Ectodermal cell (in vitro differentiated cells): ENCODE results near the gene ENPP4. TPM values are rescaled to one million over a fixed set of nuclear protein-coding genes. Genes with fewer than 3 reads are reported as not detected.
"Not testable (repeated sequence)": the region's sequence is repeated elsewhere in the genome, so short reads cannot be mapped to it uniquely, and the experiment has no call there.

Experiments
- H3K27ac ChIP-seq: 2 replicates; pipeline ENCODE4 v1.7.0; 2013; ENCODE audit warnings: mild to moderate bottlenecking, low read depth, low read length; ENCODE audit not compliant: insufficient read depth, poor library complexity, severe bottlenecking
- H3K27me3 ChIP-seq: 2 replicates; pipeline ENCODE4 v1.7.0; 2013; ENCODE audit warnings: mild to moderate bottlenecking, low read length; ENCODE audit not compliant: insufficient read depth, control insufficient read depth, poor library complexity, severe bottlenecking
- H3K36me3 ChIP-seq: one replicate; pipeline ENCODE4 v1.7.0; 2013; ENCODE audit warnings: low read length; ENCODE audit not compliant: control insufficient read depth, insufficient read depth
- H3K4me1 ChIP-seq: one replicate; pipeline ENCODE4 v1.7.0; 2013; ENCODE audit warnings: low read length; ENCODE audit not compliant: control insufficient read depth, insufficient read depth
- H3K4me3 ChIP-seq: 2 replicates; pipeline ENCODE4 v1.7.0; 2013; ENCODE audit warnings: low read depth, low read length, control low read depth; ENCODE audit not compliant: insufficient read depth
- H3K9me3 ChIP-seq: 2 replicates; pipeline ENCODE4 v1.7.0; 2013; ENCODE audit warnings: mild to moderate bottlenecking, low read length, moderate library complexity; ENCODE audit not compliant: control insufficient read depth
- WGBS, 2 experiments: methylation state at CpG; one replicate each; pipeline ENCODE4 v1.1.7; 2013; ENCODE audit warnings: missing lambda C conversion rate in 2 of 2; 5-methylcytosine and 5-hydroxymethylcytosine counted together
- polyA plus RNA-seq, 4 experiments: library from polyadenylated mRNA; stranded (reverse); fragments of 50-300 nt; gene quantifications; one replicate each; pipeline ENCODE4 v1.2.3, GENCODE V29; 2013

Gene ENPP4, protein sequence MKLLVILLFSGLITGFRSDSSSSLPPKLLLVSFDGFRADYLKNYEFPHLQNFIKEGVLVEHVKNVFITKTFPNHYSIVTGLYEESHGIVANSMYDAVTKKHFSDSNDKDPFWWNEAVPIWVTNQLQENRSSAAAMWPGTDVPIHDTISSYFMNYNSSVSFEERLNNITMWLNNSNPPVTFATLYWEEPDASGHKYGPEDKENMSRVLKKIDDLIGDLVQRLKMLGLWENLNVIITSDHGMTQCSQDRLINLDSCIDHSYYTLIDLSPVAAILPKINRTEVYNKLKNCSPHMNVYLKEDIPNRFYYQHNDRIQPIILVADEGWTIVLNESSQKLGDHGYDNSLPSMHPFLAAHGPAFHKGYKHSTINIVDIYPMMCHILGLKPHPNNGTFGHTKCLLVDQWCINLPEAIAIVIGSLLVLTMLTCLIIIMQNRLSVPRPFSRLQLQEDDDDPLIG
- 9.8 TPM for polyA plus RNA-seq (2013, experiment 1 of 4)
- 10.4 TPM for polyA plus RNA-seq (2013, experiment 2 of 4)
- polyA plus RNA-seq (2013, experiment 3 of 4): 10.6 TPM
- 10.1 TPM for polyA plus RNA-seq (2013, experiment 4 of 4)

DNA sequence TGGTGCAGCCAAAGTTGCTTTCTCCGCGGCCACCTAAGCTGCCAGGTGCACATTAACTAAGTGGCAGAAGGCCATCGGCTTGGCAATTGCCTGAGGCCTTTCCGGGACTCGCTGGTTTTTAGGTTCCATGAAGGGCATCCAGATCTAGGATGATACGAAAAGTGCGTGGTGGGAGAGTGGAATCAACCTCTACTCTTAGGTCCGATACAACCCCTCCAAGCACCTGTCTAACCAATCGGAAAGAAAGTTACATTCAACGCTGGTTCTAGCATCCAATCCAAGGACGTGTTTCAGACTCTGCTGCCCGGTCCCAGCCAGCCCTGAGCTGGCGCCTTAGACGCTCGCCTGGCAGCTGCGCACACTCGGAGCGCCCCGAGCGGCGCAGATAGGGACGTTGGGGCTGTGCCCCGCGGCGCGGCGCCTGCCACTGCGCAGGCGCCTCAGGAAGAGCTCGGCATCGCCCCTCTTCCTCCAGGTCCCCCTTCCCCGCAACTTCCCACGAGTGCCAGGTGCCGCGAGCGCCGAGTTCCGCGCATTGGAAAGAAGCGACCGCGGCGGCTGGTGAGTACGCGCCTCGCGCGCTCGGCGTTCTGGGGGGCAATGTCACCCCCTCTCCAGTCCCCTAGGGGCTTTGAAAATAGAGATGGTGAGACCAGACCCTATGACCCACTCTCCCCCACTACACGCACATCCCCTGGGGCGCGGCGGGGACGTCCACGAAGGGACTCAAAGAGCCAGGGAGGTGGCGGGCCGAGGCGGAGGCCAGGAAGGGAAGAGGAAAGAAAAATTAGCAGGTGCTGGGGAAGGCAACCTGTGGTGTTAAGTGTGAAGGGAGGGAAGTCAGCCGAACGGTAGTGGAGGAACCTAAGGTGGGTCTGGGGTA lies at the start of gene ENPP4:
TSS of gene ENPP4 (plus strand) at position 361 of the 883 bp plus-strand sequence. CDS start 9,595 bp downstream, outside the sequence.
- Histone ChIP-seq H3K27me3 (peaks cover 10% of the 10 kb centered on the region), H3K27ac (no peak within 1 kb of the TSS), H3K4me1 (no peaks in the 10 kb centered on the region), H3K4me3 (peak within 1 kb of the TSS; percentile 79), H3K9me3 (no peaks in the 10 kb centered on the region), H3K36me3 (no peaks in the 10 kb centered on the region)
- WGBS, 2 experiments: 0 to 1% methylated on average over 60 to 61 of the region's 61 CpGs

DNA sequence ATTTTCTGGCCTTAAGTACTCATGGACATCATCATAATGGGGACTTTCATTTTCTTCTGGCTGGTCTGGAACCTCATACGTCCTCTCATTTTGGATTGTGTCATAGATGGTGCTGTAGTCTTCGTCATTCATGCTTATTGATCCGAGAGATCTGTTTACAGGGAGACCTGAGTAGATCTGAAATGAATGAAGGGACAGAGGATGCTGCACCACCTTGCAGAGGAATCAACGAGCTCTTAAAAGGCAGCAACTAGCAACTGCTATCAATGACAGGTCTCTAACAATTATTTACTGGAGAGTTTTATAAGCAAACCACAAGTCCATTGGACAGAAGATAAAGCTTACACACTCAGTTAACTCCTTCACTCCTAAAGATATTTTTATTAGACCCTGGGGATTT lies 49.7 kb upstream of the ENPP4 start:
- no peak overlapping the region for H3K27ac ChIP-seq
- H3K36me3 ChIP-seq: no peaks in the 10 kb centered on the region
- H3K4me1 ChIP-seq: no peaks in the 10 kb centered on the region
- WGBS, 2 experiments: 87 to 94% methylated on average over 4 of the region's 4 CpGs
- no peaks in the 10 kb centered on the region for H3K9me3 ChIP-seq
- H3K4me3 ChIP-seq: no peak overlapping the region
- no peaks in the 10 kb centered on the region for H3K27me3 ChIP-seq

DNA sequence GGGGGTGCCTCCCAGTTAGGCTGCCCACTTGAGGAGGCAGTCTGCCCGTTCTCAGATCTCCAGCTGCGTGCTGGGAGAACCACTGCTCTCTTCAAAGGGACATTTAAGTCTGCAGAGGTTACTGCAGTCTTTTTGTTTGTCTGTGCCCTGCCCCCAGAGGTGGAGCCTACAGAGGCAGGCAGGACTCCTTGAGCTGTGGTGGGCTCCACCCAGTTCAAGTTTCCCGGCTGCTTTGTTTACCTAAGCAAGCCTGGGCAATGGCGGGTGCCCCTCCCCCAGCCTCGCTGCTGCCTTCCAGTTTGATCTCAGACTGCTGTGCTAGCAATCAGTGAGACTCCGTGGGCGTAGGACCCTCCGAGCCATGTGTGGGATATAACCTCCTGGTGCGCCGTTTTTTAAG lies 44.1 kb upstream of the ENPP4 start:
- not testable (repeated sequence) for H3K27ac ChIP-seq, H3K27me3 ChIP-seq, H3K4me3 ChIP-seq, H3K4me1 ChIP-seq, H3K9me3 ChIP-seq, H3K36me3 ChIP-seq
- WGBS, 2 experiments: 85 to 90% methylated on average over 10 of the region's 10 CpGs

DNA sequence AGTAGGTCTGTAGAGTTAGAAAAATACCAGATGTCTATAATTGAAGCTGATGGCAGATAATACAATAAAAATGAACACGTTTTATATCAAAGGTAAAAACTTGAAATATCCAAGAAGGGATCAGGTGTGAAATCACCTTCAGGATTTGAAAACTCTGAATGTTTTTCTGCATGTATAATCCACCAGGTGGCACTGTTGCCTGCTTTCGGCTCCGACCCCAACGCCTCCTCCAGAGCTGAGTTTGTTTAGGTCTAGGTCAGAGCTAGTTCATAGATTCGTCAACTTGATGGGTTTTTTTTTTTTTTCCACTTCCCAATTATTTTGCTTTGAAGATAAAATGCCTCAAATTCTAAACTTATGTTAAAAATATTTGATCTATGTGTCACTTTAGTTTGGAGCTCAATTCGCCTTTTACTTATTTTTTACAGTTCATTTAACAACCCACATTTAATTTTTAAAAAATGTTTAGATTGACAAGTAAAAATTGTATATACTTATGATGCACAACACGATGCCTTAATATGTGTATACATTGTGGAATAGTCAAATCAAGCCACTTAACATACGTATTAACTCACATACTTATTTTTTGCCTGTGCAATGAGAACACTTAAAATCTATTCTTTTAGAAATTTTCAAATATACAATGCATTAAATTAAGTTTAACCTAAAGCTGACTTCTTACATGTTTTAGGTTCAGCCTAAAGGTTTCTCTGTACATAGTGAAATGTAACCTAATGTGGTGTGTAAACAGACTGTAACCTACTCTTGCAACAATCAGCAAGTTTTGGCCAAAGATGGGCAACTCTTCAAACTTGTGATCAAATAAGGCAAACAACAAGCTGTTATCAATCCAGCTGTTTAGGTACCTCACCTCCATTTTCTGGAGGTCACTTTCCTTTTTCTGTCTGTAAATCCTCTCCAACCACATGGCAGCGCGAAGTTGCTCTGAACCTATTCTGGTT lies 39.4 kb upstream of the ENPP4 start:
- H3K9me3 ChIP-seq: no peaks in the 10 kb centered on the region
- no peak overlapping the region for H3K27ac ChIP-seq
- no peaks in the 10 kb centered on the region for H3K4me1 ChIP-seq
- H3K4me3 ChIP-seq: no peak overlapping the region
- no peaks in the 10 kb centered on the region for H3K27me3 ChIP-seq
- 36 to 48% methylated on average over 6 to 9 of the region's 10 CpGs for WGBS, 2 experiments
- no peaks in the 10 kb centered on the region for H3K36me3 ChIP-seq

DNA sequence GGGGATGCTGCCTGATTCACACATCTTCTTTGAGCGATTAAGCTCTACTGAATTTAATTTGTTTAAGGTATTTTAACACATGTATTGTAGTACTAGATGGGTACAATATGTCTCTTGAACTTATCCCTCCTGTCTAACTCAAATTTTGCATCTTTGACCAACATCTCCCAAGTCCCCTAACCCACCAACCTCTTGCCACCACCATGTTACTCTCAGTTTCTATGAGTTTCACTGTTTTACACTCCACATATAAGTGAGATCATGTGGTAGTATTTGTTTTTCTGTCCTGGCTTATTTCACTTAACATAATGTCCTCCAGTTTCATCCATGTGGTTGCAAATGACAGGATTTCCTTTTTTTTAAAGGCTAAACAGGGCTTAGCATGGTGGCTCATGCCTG lies 38.7 kb upstream of the ENPP4 start:
- H3K27me3 ChIP-seq: no peaks in the 10 kb centered on the region
- H3K9me3 ChIP-seq: no peaks in the 10 kb centered on the region
- H3K4me3 ChIP-seq: no peak overlapping the region
- no peaks in the 10 kb centered on the region for H3K36me3 ChIP-seq
- H3K27ac ChIP-seq: no peak overlapping the region
- no CpG with 5 or more reads among the region's 1 CpG for WGBS, 2 experiments
- no peaks in the 10 kb centered on the region for H3K4me1 ChIP-seq

DNA sequence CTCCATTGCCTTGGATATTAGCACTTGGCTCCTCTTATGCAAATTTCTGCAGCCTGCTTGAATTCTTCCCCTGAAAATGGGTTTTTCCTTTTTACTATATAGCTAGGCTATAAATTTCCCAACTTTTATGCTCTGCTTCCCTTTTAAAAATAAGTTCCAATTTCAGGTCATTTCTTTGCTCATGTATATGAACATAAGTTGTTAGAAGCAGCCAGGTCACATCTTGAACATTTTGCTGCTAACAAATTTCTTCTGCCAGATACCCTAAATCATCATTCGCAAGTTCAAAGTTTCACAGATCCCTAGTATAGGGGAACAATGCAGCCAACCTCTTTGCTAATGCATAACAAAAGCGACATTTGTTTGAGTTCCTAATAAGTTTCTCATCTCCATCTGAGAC lies 34.5 kb upstream of the ENPP4 start:
- no peaks in the 10 kb centered on the region for H3K4me1 ChIP-seq
- H3K9me3 ChIP-seq: no peaks in the 10 kb centered on the region
- no peaks in the 10 kb centered on the region for H3K36me3 ChIP-seq
- no peak overlapping the region for H3K27ac ChIP-seq
- WGBS, 2 experiments: 93% methylated on average over 2 of the region's 2 CpGs
- H3K4me3 ChIP-seq: no peak overlapping the region
- H3K27me3 ChIP-seq: no peaks in the 10 kb centered on the region

DNA sequence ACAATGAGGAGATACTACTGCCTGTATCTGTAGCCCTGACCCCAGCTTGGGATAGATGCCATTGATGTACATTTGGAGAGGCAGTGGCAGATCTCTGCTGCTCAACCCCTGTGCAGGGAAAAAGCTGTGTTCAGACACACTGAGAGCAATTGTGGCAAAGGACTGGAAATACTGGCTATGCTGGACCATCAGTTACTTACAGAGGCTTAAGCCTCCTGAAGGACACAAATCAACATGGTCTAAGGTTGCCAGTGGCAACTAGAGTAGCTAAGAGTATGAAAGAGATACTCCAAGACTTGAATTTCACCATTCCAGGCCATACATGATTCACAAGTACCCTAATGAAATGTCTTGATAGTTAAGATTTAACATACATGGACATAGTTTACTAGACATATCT lies 32.4 kb upstream of the ENPP4 start:
- Histone ChIP-seq H3K36me3 (no peaks in the 10 kb centered on the region), H3K27ac (no peak overlapping the region), H3K4me1 (no peaks in the 10 kb centered on the region), H3K27me3 (no peaks in the 10 kb centered on the region), H3K9me3 (no peaks in the 10 kb centered on the region), H3K4me3 (no peak overlapping the region)

DNA sequence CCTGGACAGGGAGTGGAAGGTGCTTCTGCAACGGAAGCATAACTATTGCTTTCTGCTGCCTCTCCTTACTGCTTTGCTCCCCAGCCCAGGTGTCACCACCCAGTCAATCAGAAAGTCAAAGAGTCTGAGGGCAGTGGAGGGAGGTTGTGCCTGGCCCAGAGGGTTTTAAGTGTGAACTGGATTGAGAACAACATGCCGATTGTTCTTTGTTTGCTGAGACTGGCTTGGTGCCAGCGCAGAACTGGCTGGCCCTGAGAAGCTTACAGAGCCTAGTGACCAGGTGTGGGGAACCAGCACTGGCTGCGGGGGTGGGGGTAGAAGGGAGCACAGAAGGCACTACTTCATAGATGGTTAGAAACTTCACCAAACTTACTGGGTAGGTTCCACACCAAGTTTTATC lies 31.1 kb upstream of the ENPP4 start:
- no peaks in the 10 kb centered on the region for H3K4me1 ChIP-seq
- no peaks in the 10 kb centered on the region for H3K27me3 ChIP-seq
- H3K36me3 ChIP-seq: no peaks in the 10 kb centered on the region
- no peak overlapping the region for H3K4me3 ChIP-seq
- no peaks in the 10 kb centered on the region for H3K9me3 ChIP-seq
- WGBS, 2 experiments: 91 to 94% methylated on average over 4 of the region's 4 CpGs
- no peak overlapping the region for H3K27ac ChIP-seq

DNA sequence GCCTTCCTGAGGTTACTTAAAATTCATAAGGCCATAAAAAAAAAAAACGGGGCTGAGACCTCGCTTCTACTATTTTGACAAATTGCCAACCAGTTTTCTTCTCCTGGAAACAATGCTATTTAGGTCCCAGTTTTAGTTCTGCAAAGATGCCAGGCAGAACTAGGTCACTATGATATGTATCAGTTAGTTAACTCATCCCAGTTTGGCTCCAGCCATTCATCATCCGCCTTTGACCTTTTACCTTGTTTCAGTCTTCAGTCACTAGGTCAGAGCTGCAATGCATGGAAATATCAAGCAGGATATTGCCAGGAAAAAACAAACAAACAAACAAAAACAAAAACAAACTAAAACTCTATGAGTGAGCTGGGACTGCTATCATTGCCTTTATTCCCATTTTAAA lies 29.8 kb upstream of the ENPP4 start:
- no peaks in the 10 kb centered on the region for H3K4me1 ChIP-seq
- H3K4me3 ChIP-seq: no peak overlapping the region
- H3K9me3 ChIP-seq: no peaks in the 10 kb centered on the region
- H3K36me3 ChIP-seq: no peaks in the 10 kb centered on the region
- 89 to 91% methylated on average over 3 of the region's 3 CpGs for WGBS, 2 experiments
- H3K27me3 ChIP-seq: no peaks in the 10 kb centered on the region
- H3K27ac ChIP-seq: no peak overlapping the region
